Keratinocyte (primary cell): ENCODE measurements around the gene ARSB. TPM values are rescaled to one million over a fixed set of nuclear protein-coding genes. Genes with fewer than 3 reads are reported as not detected.

Experiments
- DNase-seq: peaks from one replicate; pipeline ENCODE4 v3.0.0-alpha.2; 2011; ENCODE audit warnings: low read depth, missing footprints, low spot score
- FAIRE-seq: peaks from 2 replicates; lab custom pipeline; 2011; peaks lifted over from hg19 to GRCh38; lab: Jason Lieb, UNC
- H2AFZ ChIP-seq: 2 replicates; pipeline ENCODE4 v1.6.0; 2012; ENCODE audit warnings: low read length, control low read depth, inconsistent platforms; ENCODE audit not compliant: control insufficient read depth
- H3K27ac ChIP-seq: 2 replicates; pipeline ENCODE4 v1.5.1; 2011; ENCODE audit warnings: low read length; ENCODE audit not compliant: control insufficient read depth, insufficient read depth
- H3K27me3 ChIP-seq: 3 replicates; pipeline ENCODE4 v1.6.0; 2011; ENCODE audit warnings: low read length; ENCODE audit not compliant: control insufficient read depth, insufficient read depth; ENCODE audit errors: extremely low read depth
- H3K36me3 ChIP-seq, 2 experiments: 2 replicates in 1 of 2; 3 replicates in 1 of 2; pipeline ENCODE4 v1.5.1; 2011; ENCODE audit warnings: low read length in 2 of 2, mild to moderate bottlenecking in 1 of 2; ENCODE audit not compliant: control insufficient read depth in 2 of 2, insufficient read depth in 2 of 2; ENCODE audit errors: extremely low read depth in 1 of 2
- H3K4me1 ChIP-seq: 3 replicates; pipeline ENCODE4 v1.5.1; 2011; ENCODE audit warnings: low read length; ENCODE audit not compliant: control insufficient read depth, insufficient read depth; ENCODE audit errors: extremely low read depth
- H3K4me2 ChIP-seq: 3 replicates; pipeline ENCODE4 v1.6.0; 2011; ENCODE audit warnings: low read depth, low read length; ENCODE audit not compliant: control insufficient read depth, insufficient read depth; ENCODE audit errors: extremely low read depth
- H3K4me3 ChIP-seq, 3 experiments: fragments of 200-600 bp in 1 of 3; sonication (generic) in 1 of 3; 2 replicates in 2 of 3; 3 replicates in 1 of 3; pipeline ENCODE4 v1.5.1; 2011 to 2016; ENCODE audit warnings: low read length in 3 of 3, mild to moderate bottlenecking in 3 of 3, control low read depth in 2 of 3, inconsistent platforms in 1 of 3, low read depth in 1 of 3, mixed read lengths in 1 of 3, mixed run types in 1 of 3, moderate library complexity in 1 of 3; ENCODE audit not compliant: control insufficient read depth in 2 of 3, insufficient read depth in 2 of 3; ENCODE audit errors: extremely low read depth in 1 of 3
- H3K79me2 ChIP-seq: 2 replicates; pipeline ENCODE4 v1.6.0; 2012; ENCODE audit warnings: low read length; ENCODE audit not compliant: control insufficient read depth, insufficient read depth
- H3K9ac ChIP-seq: 3 replicates; pipeline ENCODE4 v1.6.0; 2011; ENCODE audit warnings: low read length; ENCODE audit not compliant: control insufficient read depth, insufficient read depth; ENCODE audit errors: extremely low read depth
- H3K9me1 ChIP-seq: 3 replicates; pipeline ENCODE4 v1.6.0; 2011; ENCODE audit warnings: low read length; ENCODE audit not compliant: control insufficient read depth, insufficient read depth; ENCODE audit errors: extremely low read depth
- H3K9me3 ChIP-seq: 2 replicates; pipeline ENCODE4 v1.5.1; 2012; ENCODE audit warnings: low read depth, low read length; ENCODE audit not compliant: control insufficient read depth
- H4K20me1 ChIP-seq: 3 replicates; pipeline ENCODE4 v1.6.0; 2011; ENCODE audit warnings: low read length; ENCODE audit not compliant: control insufficient read depth, insufficient read depth; ENCODE audit errors: extremely low read depth
- CTCF ChIP-seq, 3 experiments: IDR thresholded peaks in 1 of 3; conservative IDR thresholded peaks in 1 of 3; optimal IDR thresholded peaks in 1 of 3; 2 replicates in 2 of 3; 3 replicates in 1 of 3; pipeline versions ENCODE3 to v1.5.1; 2011; ENCODE audit warnings: low read length in 3 of 3, mild to moderate bottlenecking in 3 of 3, moderate library complexity in 2 of 3, control low read depth in 1 of 3, inconsistent platforms in 1 of 3; ENCODE audit not compliant: insufficient read depth in 2 of 3; ENCODE audit errors: extremely low read depth in 1 of 3
- EZH2 ChIP-seq: IDR thresholded peaks from one replicate; pipeline ENCODE4 v1.6.1; 2012; ENCODE audit warnings: inconsistent platforms, mild to moderate bottlenecking, low read length, moderate library complexity
- dilution Hi-C: fragments of 300-500 bp; cut with MboI; formaldehyde crosslinking; loops from one replicate; pipeline ENCODE4 v1.7.0; 2020; ENCODE audit warnings: low sequenced_read_pairs; ENCODE audit not compliant: extremely low pct_ligation_motif_present
- polyA plus RNA-seq, 5 experiments: library from polyadenylated mRNA; depleted of rRNA in 3 of 5; stranded (reverse) in 3 of 5; stranded (forward) in 1 of 5; unstranded in 1 of 5; fragments of >200 nt; gene quantifications; 1 replicate in 1 of 5; 2 replicates in 3 of 5; 3 replicates in 1 of 5; pipeline versions ENCODE4 v1.2.1 to v1.2.3, GENCODE V29; 2011 to 2012; ENCODE audit warnings: missing spikeins in 2 of 5, low read depth in 1 of 5, low replicate concordance in 1 of 5

The ARSB gene
- polyA plus RNA-seq, 1 donor (not counting 4 experiments of a cell fraction or from before 2014, with no cell fraction given), result 4.5 TPM

GRCh38 chr5:78893940-78894677, 91.0 kb downstream of the ARSB start:
- Histone ChIP-seq H4K20me1 (no peaks in the 10 kb centered on the region), H3K9me1 (no peaks in the 10 kb centered on the region), H3K9me3 (no peaks in the 10 kb centered on the region), H3K36me3 (no peaks in the 10 kb centered on the region), H3K27me3 (no peaks in the 10 kb centered on the region), H2AFZ (no peak overlapping the region), H3K9ac (no peak overlapping the region), H3K4me2 (no peak overlapping the region), H3K79me2 (no peaks in the 10 kb centered on the region), H3K4me3 (no peak overlapping the region), H3K27ac (no peak overlapping the region), H3K4me1 (peaks cover 4% of the 10 kb centered on the region)
- TF ChIP-seq EZH2 (no peak), CTCF (optimal IDR thresholded peaks at IDR 0.05 in 1 of 3, IDR thresholded peaks at IDR 0.05 in 1 of 3, conservative IDR thresholded peaks at IDR 0.05 in 1 of 3; ENCODE audit: extremely low read depth in 1 of 3, insufficient read depth in 2 of 3, low read length in 3 of 3) (no peak)
- FAIRE-seq (no peak), DNase-seq (no peak)
- dilution Hi-C loops, result no loop called here

GRCh38 chr5:78890667-78891379, 94.3 kb downstream of the ARSB start:
- dilution Hi-C loops, result no loop called here
- no peak for TF ChIP-seq EZH2
- TF ChIP-seq CTCF (optimal IDR thresholded peaks at IDR 0.05 in 1 of 3, IDR thresholded peaks at IDR 0.05 in 1 of 3, conservative IDR thresholded peaks at IDR 0.05 in 1 of 3; ENCODE audit: extremely low read depth in 1 of 3, insufficient read depth in 2 of 3, low read length in 3 of 3), result no peak

More at GRCh38 chr5:78890667-78891379, 94.3 kb downstream of the ARSB start:
- no peaks in the 10 kb centered on the region for H3K79me2 ChIP-seq
- H4K20me1 ChIP-seq, result no peaks in the 10 kb centered on the region
- H2AFZ ChIP-seq, result no peak overlapping the region
- H3K4me2 ChIP-seq, result no peak overlapping the region
- H3K27me3 ChIP-seq, result no peaks in the 10 kb centered on the region
- no peaks in the 10 kb centered on the region for H3K9me3 ChIP-seq
- DNase-seq (no peak), FAIRE-seq (no peak)
- no peak overlapping the region for H3K27ac ChIP-seq
- no peak overlapping the region for H3K9ac ChIP-seq
- H3K9me1 ChIP-seq, result no peaks in the 10 kb centered on the region
- H3K4me3 ChIP-seq, result no peak overlapping the region
- no peaks in the 10 kb centered on the region for H3K36me3 ChIP-seq
- peaks cover 4% of the 10 kb centered on the region for H3K4me1 ChIP-seq
